C4-2B (cell line): ENCODE data around the gene RPTOR.

Experiments
- CTCF ChIP-seq: fragments of 450-650 bp; conservative IDR thresholded peaks from 2 replicates; pipeline ENCODE4 v1.5.1; 2017; ENCODE audit warnings: mild to moderate bottlenecking
- ZFX ChIP-seq: fragments of 450-650 bp; IDR thresholded peaks from 2 replicates; pipeline ENCODE4 v1.6.1; 2017

- TF ChIP-seq CTCF (no peak), ZFX (no peak)
Observed at GRCh38 chr17:80724775-80725266, 180.2 kb downstream of the RPTOR start.
